Endothelial cell of umbilical vein (primary cell): ENCODE measurements around the gene PLPP3. TPM values are rescaled to one million over a fixed set of nuclear protein-coding genes. Genes with fewer than 3 reads are reported as not detected.

ENCODE experiments used
- BruUV-seq: library from RNA; stranded (reverse); fragments of 400-500 nt; replicated peaks from 2 replicates; lab custom pipeline; 2021; lab: Mats Ljungman, UMichigan
- CTCF ChIA-PET: fragments of 300-600, 350-600 bp; sonication (Branson Sonifier 250); formaldehyde crosslinking; loops from one replicate; lab custom pipeline; 2021; ENCODE audit warnings: antibody characterized with exemption, inconsistent platforms; lab: Charles Lee
- POLR2A ChIA-PET: fragments of 300-600, 350-600 bp; sonication (Branson Sonifier 250); formaldehyde crosslinking; loops from one replicate; lab custom pipeline; 2021; ENCODE audit warnings: antibody characterized with exemption, inconsistent platforms; lab: Charles Lee
- DNase-seq: peaks from one replicate; pipeline ENCODE4 v3.0.0-alpha.2; 2011; ENCODE audit warnings: low read depth, low spot score
- FAIRE-seq: peaks from 2 replicates; lab custom pipeline; 2011; peaks lifted over from hg19 to GRCh38; lab: Jason Lieb, UNC
- H2AFZ ChIP-seq: 2 replicates; pipeline ENCODE4 v1.6.0; 2012; ENCODE audit warnings: low read depth, low read length, control low read depth, inconsistent platforms
- H3K27ac ChIP-seq: 2 replicates; pipeline ENCODE4 v1.5.1; 2011; ENCODE audit warnings: low read depth, mild to moderate bottlenecking, control low read depth, low read length, moderate library complexity; ENCODE audit not compliant: insufficient read depth
- H3K27me3 ChIP-seq, 2 experiments: 2 replicates each; pipeline versions ENCODE4 v1.6.0 to v1.6.1; 2011; ENCODE audit warnings: low read length in 2 of 2, mixed read lengths in 1 of 2; ENCODE audit not compliant: control insufficient read depth in 2 of 2, insufficient read depth in 2 of 2
- H3K36me3 ChIP-seq, 2 experiments: 2 replicates in 1 of 2; 3 replicates in 1 of 2; pipeline ENCODE4 v1.5.1; 2011; ENCODE audit warnings: low read length in 2 of 2, mild to moderate bottlenecking in 1 of 2, moderate library complexity in 1 of 2; ENCODE audit not compliant: control insufficient read depth in 2 of 2, insufficient read depth in 2 of 2; ENCODE audit errors: extremely low read depth in 1 of 2
- H3K4me1 ChIP-seq: 3 replicates; pipeline ENCODE4 v1.5.1; 2011; ENCODE audit warnings: mild to moderate bottlenecking, low read length; ENCODE audit not compliant: control insufficient read depth, insufficient read depth; ENCODE audit errors: extremely low read depth
- H3K4me2 ChIP-seq: 2 replicates; pipeline ENCODE4 v1.6.1; 2011; ENCODE audit warnings: low read length, control low read depth, mixed read lengths; ENCODE audit not compliant: insufficient read depth
- H3K4me3 ChIP-seq, 3 experiments: fragments of 200-600 bp in 1 of 3; sonication (generic), shearing (Covaris generic) in 1 of 3; replicated peaks in 1 of 3; 2 replicates each; pipeline ENCODE4 v1.5.1; 2011 to 2016; ENCODE audit warnings: control low read depth in 3 of 3, low read length in 3 of 3, mild to moderate bottlenecking in 2 of 3, inconsistent platforms in 1 of 3, low read depth in 1 of 3, moderate library complexity in 1 of 3; ENCODE audit not compliant: insufficient read depth in 1 of 3
- H3K79me2 ChIP-seq: 2 replicates; pipeline ENCODE4 v1.6.0; 2012; ENCODE audit warnings: low read length, inconsistent platforms; ENCODE audit not compliant: control insufficient read depth, insufficient read depth
- H3K9ac ChIP-seq: replicated peaks from 2 replicates; pipeline ENCODE3; 2011; ENCODE audit warnings: low read length, control low read depth; ENCODE audit not compliant: insufficient read depth; ENCODE audit errors: extremely low read depth
- H3K9me1 ChIP-seq: replicated peaks from 3 replicates; pipeline ENCODE4 v1.6.0; 2011; ENCODE audit warnings: mild to moderate bottlenecking, low read length; ENCODE audit not compliant: control insufficient read depth, insufficient read depth; ENCODE audit errors: extremely low read depth
- H3K9me3 ChIP-seq: replicated peaks from 2 replicates; pipeline ENCODE4 v1.5.1; 2012; ENCODE audit warnings: low read length, inconsistent platforms; ENCODE audit not compliant: control insufficient read depth, insufficient read depth
- H4K20me1 ChIP-seq: replicated peaks from 2 replicates; pipeline ENCODE3; 2011; ENCODE audit warnings: mild to moderate bottlenecking, low read length; ENCODE audit not compliant: control insufficient read depth, insufficient read depth; ENCODE audit errors: extremely low read depth
- CTCF ChIP-seq, 2 donors: IDR thresholded peaks; 1 replicate in 1 of 2; 2 replicates in 1 of 2; pipeline ENCODE4 v1.5.1; 2011; ENCODE audit warnings: low read length in 2 of 2, mild to moderate bottlenecking in 2 of 2, moderate library complexity in 2 of 2, control low read depth in 1 of 2, inconsistent platforms in 1 of 2, low read depth in 1 of 2; ENCODE audit not compliant: insufficient read depth in 1 of 2; ENCODE audit errors: extremely low read depth in 1 of 2
- EZH2 ChIP-seq: IDR thresholded peaks from 2 replicates; pipeline ENCODE4 v1.6.1; 2012; ENCODE audit warnings: borderline replicate concordance, low read depth, mild to moderate bottlenecking, moderate library complexity, low read length, inconsistent platforms; ENCODE audit not compliant: severe bottlenecking
- FOS ChIP-seq: IDR thresholded peaks from 2 replicates; pipeline ENCODE4 v1.6.1; 2011; ENCODE audit warnings: mild to moderate bottlenecking, low read length, moderate library complexity, borderline replicate concordance; ENCODE audit not compliant: insufficient read depth
- GATA2 ChIP-seq: IDR thresholded peaks from 2 replicates; pipeline ENCODE4 v1.7.0; 2011; ENCODE audit warnings: low read depth, mild to moderate bottlenecking, moderate library complexity, mixed read lengths, low read length; ENCODE audit not compliant: insufficient read length, insufficient read depth
- JUN ChIP-seq: IDR thresholded peaks from 2 replicates; pipeline ENCODE4 v1.6.1; 2011; ENCODE audit warnings: borderline replicate concordance, low read depth; ENCODE audit not compliant: insufficient read length, insufficient read depth
- MAX ChIP-seq: IDR thresholded peaks from 2 replicates; pipeline ENCODE4 v1.6.1; 2011; ENCODE audit not compliant: insufficient read depth, insufficient read length
- MYC ChIP-seq: IDR thresholded peaks from one replicate; pipeline ENCODE4 v1.6.1; 2011; ENCODE audit warnings: mild to moderate bottlenecking, low read depth, low read length
- POLR2A ChIP-seq: IDR thresholded peaks from 2 replicates; pipeline ENCODE4 v1.6.1; 2012; ENCODE audit warnings: low read depth, mild to moderate bottlenecking, control low read depth, low read length
- POLR2AphosphoS5 ChIP-seq: IDR thresholded peaks from 2 replicates; pipeline ENCODE4 v1.6.1; 2012; ENCODE audit warnings: low read depth, mild to moderate bottlenecking, control low read depth, low read length, moderate library complexity; ENCODE audit not compliant: insufficient read depth
- dilution Hi-C: fragments of 300-500 bp; cut with MboI; formaldehyde crosslinking; loops from one replicate; pipeline ENCODE4 v1.15.0; 2019; ENCODE audit warnings: low sequenced_read_pairs; ENCODE audit not compliant: extremely low pct_ligation_motif_present
- intact Hi-C: fragments of 100-400 bp; cut with micrococcal nuclease; formaldehyde crosslinking; loops from one replicate; pipeline ENCODE4 v1.10.0; 2022
- polyA plus RNA-seq, 4 experiments: library from polyadenylated mRNA; depleted of rRNA in 3 of 4; stranded (reverse) in 3 of 4; unstranded in 1 of 4; fragments of >200 nt; gene quantifications; 2 replicates each; pipeline versions ENCODE4 v1.2.1 to v1.2.3, GENCODE V29; 2011 to 2012; ENCODE audit warnings: missing spikeins in 1 of 4
- total RNA-seq: library from RNA; stranded (reverse); gene quantifications from 2 replicates; pipeline ENCODE4 v1.2.3, GENCODE V29; 2021

PLPP3 gene
- total and polyA plus RNA-seq, 2 donors (not counting 3 experiments of a cell fraction or from before 2014, with no cell fraction given) = 11.3 to 14.1 TPM

- TF ChIP-seq MAX (no peak), EZH2 (no peak), POLR2A (no peak), FOS (no peak), CTCF (IDR thresholded peaks at IDR 0.05; ENCODE audit: extremely low read depth in 1 of 2, insufficient read depth in 1 of 2, low read depth in 1 of 2, low read length in 2 of 2) (no peak), POLR2AphosphoS5 (no peak), JUN (no peak), GATA2 (no peak), MYC (no peak)
- Histone ChIP-seq H3K27me3 (no peaks in the 10 kb centered on the region), H3K4me1 (no peaks in the 10 kb centered on the region), H3K27ac (no peak overlapping the region), H3K4me3 (no peak overlapping the region), H3K4me2 (no peak overlapping the region), H4K20me1 (no peaks in the 10 kb centered on the region), H3K9me3 (no peaks in the 10 kb centered on the region), H3K9ac (no peak overlapping the region), H3K36me3 (no peaks in the 10 kb centered on the region), H3K9me1 (no peaks in the 10 kb centered on the region), H3K79me2 (no peaks in the 10 kb centered on the region), H2AFZ (no peak overlapping the region)
- intact Hi-C loops (loop anchor here (10.0 kb wide), 1 partner anchor 1562 kb away; no protein-coding TSS in a partner anchor), dilution Hi-C loops (no loop called here)
- DNase-seq (no peak), FAIRE-seq (no peak)
- CTCF ChIA-PET = interaction anchor here (0.8 to 9.0 kb wide), 8 partner anchors 8 to 1309 kb away, joined by 4 to 174 read pairs (median 65); no protein-coding TSS in a partner anchor
- BruUV-seq = no TSS peak
- POLR2A ChIA-PET = no interaction called here
Observed at GRCh38 chr1:56586502-56586901, 7.1 kb upstream of the PLPP3 start.
